ENCODE data around the gene TMEM82.

DNA sequence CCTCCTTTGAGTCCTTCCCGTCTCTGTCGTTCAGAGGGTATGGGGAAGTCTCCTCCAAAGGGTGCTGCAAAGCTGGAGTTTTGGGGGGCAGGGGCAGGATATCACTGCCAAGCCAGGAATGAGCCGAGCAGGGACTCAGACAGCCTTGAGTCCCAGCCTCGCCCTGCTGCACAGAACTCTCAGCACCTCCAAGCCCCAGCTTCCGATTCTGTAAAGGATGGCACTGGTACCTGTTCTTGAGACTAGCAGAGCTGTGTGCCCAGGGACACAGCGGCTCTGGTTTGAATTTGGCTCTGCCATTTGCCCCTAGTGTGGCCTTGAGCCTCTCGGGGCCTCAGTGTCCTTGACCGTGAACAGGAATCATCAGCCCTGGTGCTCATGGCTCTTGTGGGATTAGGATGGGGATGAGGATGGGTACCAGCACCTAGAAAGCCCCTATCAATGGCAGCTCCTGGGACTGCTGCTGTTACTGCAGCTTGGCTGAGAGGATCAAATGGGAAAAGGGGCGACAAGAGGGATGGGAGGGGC is 14.8 kb downstream of the TMEM82 start:
- TF ChIP-seq, protein P1, sequence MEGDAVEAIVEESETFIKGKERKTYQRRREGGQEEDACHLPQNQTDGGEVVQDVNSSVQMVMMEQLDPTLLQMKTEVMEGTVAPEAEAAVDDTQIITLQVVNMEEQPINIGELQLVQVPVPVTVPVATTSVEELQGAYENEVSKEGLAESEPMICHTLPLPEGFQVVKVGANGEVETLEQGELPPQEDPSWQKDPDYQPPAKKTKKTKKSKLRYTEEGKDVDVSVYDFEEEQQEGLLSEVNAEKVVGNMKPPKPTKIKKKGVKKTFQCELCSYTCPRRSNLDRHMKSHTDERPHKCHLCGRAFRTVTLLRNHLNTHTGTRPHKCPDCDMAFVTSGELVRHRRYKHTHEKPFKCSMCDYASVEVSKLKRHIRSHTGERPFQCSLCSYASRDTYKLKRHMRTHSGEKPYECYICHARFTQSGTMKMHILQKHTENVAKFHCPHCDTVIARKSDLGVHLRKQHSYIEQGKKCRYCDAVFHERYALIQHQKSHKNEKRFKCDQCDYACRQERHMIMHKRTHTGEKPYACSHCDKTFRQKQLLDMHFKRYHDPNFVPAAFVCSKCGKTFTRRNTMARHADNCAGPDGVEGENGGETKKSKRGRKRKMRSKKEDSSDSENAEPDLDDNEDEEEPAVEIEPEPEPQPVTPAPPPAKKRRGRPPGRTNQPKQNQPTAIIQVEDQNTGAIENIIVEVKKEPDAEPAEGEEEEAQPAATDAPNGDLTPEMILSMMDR (IDR thresholded peaks at IDR 0.05): no peak
- no peak for TF ChIP-seq POLR2A (IDR thresholded peaks at IDR 0.05)
